Astrocyte of the hippocampus (primary cell): Measurements from ENCODE around the gene RTN1.

ENCODE experiments used
- DNase-seq: peaks from one replicate; pipeline ENCODE4 v3.0.0; 2011; ENCODE audit warnings: low read depth, low spot score

Gene RTN1

GRCh38 chr14:59811073-59811472 is 59.5 kb downstream of the RTN1 start:
- no peak for DNase-seq

- DNase-seq = no peak
Measured at GRCh38 chr14:59803052-59803540, 67.5 kb downstream of the RTN1 start.

GRCh38 chr14:59788176-59788575 is 82.4 kb downstream of the RTN1 start:
- peak; percentile 32 for DNase-seq

GRCh38 chr14:59787045-59787674 is 83.4 kb downstream of the RTN1 start:
- DNase-seq = no peak

- no peak for DNase-seq
Measured at GRCh38 chr14:59785629-59786028, 84.9 kb downstream of the RTN1 start.

- DNase-seq = no peak
Measured at GRCh38 chr14:59782760-59783159, 87.8 kb downstream of the RTN1 start.

- DNase-seq = no peak
Measured at GRCh38 chr14:59777006-59777579, 93.5 kb downstream of the RTN1 start.

GRCh38 chr14:59776468-59776867 is 94.1 kb downstream of the RTN1 start:
- DNase-seq = no peak

GRCh38 chr14:59772233-59772632 is 98.3 kb downstream of the RTN1 start:
- no peak for DNase-seq

- peak; percentile 29 for DNase-seq
Measured at GRCh38 chr14:59771577-59771976, 99.0 kb downstream of the RTN1 start.

DNA sequence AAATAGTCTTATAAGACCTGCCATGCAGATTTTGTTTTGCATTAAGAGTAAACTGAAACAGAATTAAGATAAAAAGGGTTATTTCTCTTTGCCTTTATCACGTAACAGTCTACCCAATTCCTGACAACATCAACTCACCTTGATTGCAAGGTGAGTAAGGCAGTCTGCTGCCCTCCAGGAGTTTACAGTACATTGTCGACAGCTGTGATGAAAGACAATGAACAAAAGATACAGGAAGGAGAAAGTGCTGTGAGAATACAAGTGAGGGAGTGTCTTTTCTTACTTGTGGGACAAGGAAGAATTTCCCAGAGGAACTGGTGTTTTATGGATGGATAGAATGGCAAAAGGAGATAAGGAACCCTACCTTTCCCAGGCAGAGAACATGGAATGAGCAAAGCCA is 101.0 kb downstream of the RTN1 start:
- DNase-seq = no peak

- no peak for DNase-seq
Measured at GRCh38 chr14:59768855-59769375, 101.7 kb downstream of the RTN1 start.

GRCh38 chr14:59761851-59762250 is 108.7 kb downstream of the RTN1 start:
- DNase-seq = no peak

- DNase-seq = no peak
Measured at GRCh38 chr14:59755409-59756135, 115.0 kb downstream of the RTN1 start.

GRCh38 chr14:59754256-59754655 is 116.3 kb downstream of the RTN1 start:
- DNase-seq = peak; percentile 18

DNA sequence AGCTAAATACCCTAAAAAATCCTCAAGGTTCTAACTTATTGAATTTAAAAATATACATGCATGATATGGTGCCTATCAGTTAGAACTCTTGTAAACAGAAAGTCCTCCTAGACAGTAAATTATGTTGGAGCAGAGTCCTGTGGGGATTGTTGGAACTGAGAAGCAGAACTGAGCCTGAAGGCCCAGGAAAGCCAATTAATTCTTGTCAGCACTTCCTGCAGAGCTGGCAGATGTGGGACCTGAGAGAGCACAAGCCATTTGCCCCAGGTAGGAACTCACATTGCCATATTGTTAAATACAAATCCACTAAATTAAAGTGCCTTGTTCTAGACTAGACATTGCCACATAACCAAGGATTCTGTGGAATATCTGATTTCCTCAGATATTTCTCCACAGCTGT is 117.1 kb downstream of the RTN1 start:
- no peak for DNase-seq

DNA sequence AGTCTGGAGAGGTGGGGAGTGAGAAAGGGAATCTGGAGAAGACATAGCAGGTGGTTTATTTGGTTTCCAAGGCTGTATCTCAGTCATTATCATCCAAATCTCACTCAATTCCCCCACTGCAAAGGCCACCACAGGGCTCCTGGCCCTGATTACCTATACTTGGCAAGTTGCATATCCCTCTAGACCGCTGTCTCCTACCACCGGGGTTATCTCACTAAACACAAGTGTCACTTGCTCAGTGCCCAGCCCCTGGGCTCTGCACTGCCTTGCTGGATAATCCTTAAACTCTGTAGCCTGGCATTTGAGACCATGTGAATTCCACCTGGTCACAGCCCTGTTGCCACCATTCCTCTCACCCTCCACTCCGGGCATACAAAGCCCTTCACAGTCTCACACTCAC is 119.0 kb downstream of the RTN1 start:
- no peak for DNase-seq

DNA sequence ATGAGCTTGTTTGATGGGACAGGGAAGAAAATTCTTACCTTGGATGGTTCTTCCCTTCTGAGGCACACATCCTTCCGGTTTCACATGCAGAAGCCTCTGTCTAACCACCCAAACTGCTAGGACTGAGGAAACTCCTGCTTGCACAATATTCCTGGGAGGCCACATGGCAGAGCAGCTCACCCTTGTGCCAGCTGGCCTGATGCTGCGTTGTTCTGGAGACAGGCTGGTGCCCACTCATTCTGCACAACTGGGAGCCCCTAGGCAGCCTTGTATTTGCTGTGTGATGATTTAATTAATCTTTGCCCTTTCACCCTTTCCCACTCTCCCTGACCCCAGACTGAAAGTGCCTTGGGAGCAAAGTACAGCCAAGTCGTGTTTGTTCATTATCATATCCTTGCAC is 130.8 kb downstream of the RTN1 start:
- DNase-seq = no peak

DNA sequence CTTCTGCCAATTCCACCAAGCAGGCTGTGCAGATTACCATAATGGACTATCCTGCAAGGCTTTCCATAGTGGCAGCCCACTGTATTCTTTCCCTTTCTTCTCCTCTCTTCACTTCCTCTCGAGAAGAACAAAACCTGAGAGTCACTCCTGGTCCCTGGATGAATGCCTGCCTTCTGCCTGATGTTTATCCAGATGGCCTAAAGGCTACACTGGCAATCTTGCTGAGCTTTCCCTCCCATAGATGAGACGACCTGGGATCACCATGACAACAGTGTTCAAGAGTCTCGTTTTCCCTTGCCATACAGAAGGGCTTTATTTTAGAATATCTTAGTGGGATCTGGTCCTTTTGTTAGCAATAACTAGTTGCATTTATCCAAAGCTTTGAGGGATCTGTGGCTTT is 142.3 kb downstream of the RTN1 start:
- DNase-seq = no peak

- DNase-seq = no peak
Measured at GRCh38 chr14:59727073-59727661, 143.4 kb downstream of the RTN1 start.

DNA sequence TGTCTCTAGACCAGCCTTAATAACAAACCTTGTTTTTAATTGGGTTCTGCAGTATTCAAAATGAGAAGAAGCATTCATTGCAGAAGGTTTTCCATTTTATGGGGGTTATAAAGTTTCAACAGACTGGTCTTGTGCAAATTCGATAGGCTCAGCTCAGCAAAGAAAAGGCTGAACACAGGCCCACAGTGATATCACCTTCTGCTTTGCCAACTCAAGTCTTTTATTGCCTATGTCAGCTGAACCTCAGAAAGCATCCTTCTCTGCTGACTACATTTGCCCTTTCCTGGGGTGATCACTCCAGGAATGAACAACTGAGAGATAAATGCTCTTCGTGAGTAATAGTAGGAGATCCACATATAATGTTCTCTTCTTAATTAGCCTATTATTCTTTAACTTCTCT is 159.5 kb downstream of the RTN1 start:
- DNase-seq = no peak
